ENCODE measurements around the gene EPHA8. TPM values are rescaled to one million over a fixed set of nuclear protein-coding genes. Genes with fewer than 3 reads are reported as not detected.

Gene EPHA8
- total RNA-seq, 1 donor from 2014 or later, result 0.24 TPM

GRCh38 chr1:22553991-22554522 is 9.2 kb upstream of the EPHA8 start:
- Mint-ChIP-seq H3K27ac (no peak overlapping the region), H3K4me1 (ENCODE audit: low read depth) (peaks cover 20% of the 10 kb centered on the region), H3K4me3 (ENCODE audit: low read depth) (no peak overlapping the region), H3K27me3 (peaks cover 54% of the 10 kb centered on the region), H3K9me3 (ENCODE audit: low read depth) (no peaks in the 10 kb centered on the region), H3K36me3 (ENCODE audit: insufficient read depth) (no peaks in the 10 kb centered on the region)
- DNase-seq (ENCODE audit: low spot score, unreplicated experiment), result no peak
- TF ChIP-seq CTCF (IDR thresholded peaks at IDR 0.05; ENCODE audit: unreplicated experiment), result no peak

GRCh38 chr1:22555371-22555656 is 8.0 kb upstream of the EPHA8 start:
- no peak for DNase-seq (ENCODE audit: low spot score, unreplicated experiment)
- no peak for TF ChIP-seq CTCF (IDR thresholded peaks at IDR 0.05; ENCODE audit: unreplicated experiment)
- Mint-ChIP-seq H3K4me1 (ENCODE audit: low read depth) (peaks cover 20% of the 10 kb centered on the region), H3K27me3 (peaks cover 59% of the 10 kb centered on the region), H3K4me3 (ENCODE audit: low read depth) (no peak overlapping the region), H3K36me3 (ENCODE audit: insufficient read depth) (no peaks in the 10 kb centered on the region), H3K27ac (no peak overlapping the region), H3K9me3 (ENCODE audit: low read depth) (no peaks in the 10 kb centered on the region)

GRCh38 chr1:22556391-22557104 is 6.7 kb upstream of the EPHA8 start:
- Mint-ChIP-seq H3K36me3 (ENCODE audit: insufficient read depth) (no peaks in the 10 kb centered on the region), H3K9me3 (ENCODE audit: low read depth) (no peaks in the 10 kb centered on the region), H3K4me3 (ENCODE audit: low read depth) (peak overlapping the region; percentile 25), H3K27me3 (peaks cover 62% of the 10 kb centered on the region), H3K4me1 (ENCODE audit: low read depth) (peaks cover 20% of the 10 kb centered on the region), H3K27ac (peak overlapping the region; percentile 70)
- TF ChIP-seq CTCF (IDR thresholded peaks at IDR 0.05; ENCODE audit: unreplicated experiment), result no peak
- no peak for DNase-seq (ENCODE audit: low spot score, unreplicated experiment)

- peak overlapping the region; percentile 70 for H3K27ac Mint-ChIP-seq
- H3K9me3 Mint-ChIP-seq (ENCODE audit: low read depth), result no peaks in the 10 kb centered on the region
- peaks cover 20% of the 10 kb centered on the region for H3K4me1 Mint-ChIP-seq (ENCODE audit: low read depth)
- H3K4me3 Mint-ChIP-seq (ENCODE audit: low read depth), result peak overlapping the region; percentile 25
- H3K36me3 Mint-ChIP-seq (ENCODE audit: insufficient read depth), result no peaks in the 10 kb centered on the region
- peaks cover 64% of the 10 kb centered on the region for H3K27me3 Mint-ChIP-seq
- DNase-seq (ENCODE audit: low spot score, unreplicated experiment), result no peak
- no peak for TF ChIP-seq CTCF (IDR thresholded peaks at IDR 0.05; ENCODE audit: unreplicated experiment)
These were observed 5.8 kb upstream of the EPHA8 start for GRCh38 chr1:22557341-22557950.

- H3K27ac Mint-ChIP-seq, result no peak overlapping the region
- peaks cover 4% of the 10 kb centered on the region for H3K4me1 Mint-ChIP-seq (ENCODE audit: low read depth)
- H3K27me3 Mint-ChIP-seq, result peaks cover 82% of the 10 kb centered on the region
- H3K9me3 Mint-ChIP-seq (ENCODE audit: low read depth), result no peaks in the 10 kb centered on the region
- DNase-seq (ENCODE audit: low spot score, unreplicated experiment), result no peak
- no peaks in the 10 kb centered on the region for H3K36me3 Mint-ChIP-seq (ENCODE audit: insufficient read depth)
- no peak for TF ChIP-seq CTCF (IDR thresholded peaks at IDR 0.05; ENCODE audit: unreplicated experiment)
- H3K4me3 Mint-ChIP-seq (ENCODE audit: low read depth), result peak overlapping the region; percentile 66
These were observed 648 bp downstream of the EPHA8 start for GRCh38 chr1:22563671-22564602.
